Naive thymus-derived CD4-positive, alpha-beta T cell (primary cell): ENCODE results near the gene SELENOW. TPM values are rescaled to one million over a fixed set of nuclear protein-coding genes. Genes with fewer than 3 reads are reported as not detected.
"Not testable (repeated sequence)": the region's sequence is repeated elsewhere in the genome, so short reads cannot be mapped to it uniquely, and the experiment has no call there.

ENCODE experiments used
- ATAC-seq: fragments of 150-1000 bp; cut with Tn5 transposase; 2 replicates; pipeline ENCODE4 v1.10.0; 2021; ENCODE audit warnings: mild to moderate bottlenecking, moderate library complexity
- CTCF ChIA-PET: fragments of 350-600 bp; sonication (Branson Sonifier 250); formaldehyde crosslinking; loops from one replicate; lab custom pipeline; 2021; ENCODE audit warnings: antibody characterized with exemption; lab: Charles Lee
- POLR2A ChIA-PET: fragments of 350-600 bp; sonication (Branson Sonifier 250); formaldehyde crosslinking; loops from one replicate; lab custom pipeline; 2021; ENCODE audit warnings: antibody characterized with exemption, inconsistent platforms; lab: Charles Lee
- DNase-seq, 9 donors: peaks; one replicate each; pipeline versions ENCODE4 v3.0.0 to v3.0.0-alpha.2; 2020 to 2022; ENCODE audit warnings: mixed read lengths in 1 of 9
- H3K27ac ChIP-seq: one replicate; pipeline ENCODE4 v1.7.0; 2013; ENCODE audit warnings: mild to moderate bottlenecking, low read depth, low read length, moderate library complexity
- H3K27me3 ChIP-seq, 2 donors: one replicate each; pipeline ENCODE4 v1.7.0; 2013; ENCODE audit warnings: low read length in 2 of 2, mild to moderate bottlenecking in 2 of 2, moderate library complexity in 2 of 2; ENCODE audit not compliant: control insufficient read depth in 2 of 2, insufficient read depth in 2 of 2
- H3K36me3 ChIP-seq, 3 experiments: 1 replicate in 2 of 3; 2 replicates in 1 of 3; pipeline ENCODE4 v1.7.0; 2013; ENCODE audit warnings: low read length in 3 of 3, mild to moderate bottlenecking in 3 of 3, moderate library complexity in 1 of 3; ENCODE audit not compliant: insufficient read depth in 3 of 3, control insufficient read depth in 2 of 3
- H3K4me1 ChIP-seq, 2 donors: one replicate each; pipeline ENCODE4 v1.7.0; 2013; ENCODE audit warnings: low read length in 2 of 2, mild to moderate bottlenecking in 2 of 2, moderate library complexity in 1 of 2; ENCODE audit not compliant: control insufficient read depth in 2 of 2, insufficient read depth in 2 of 2
- H3K4me3 ChIP-seq: 2 replicates; pipeline ENCODE4 v1.7.0; 2013; ENCODE audit warnings: mild to moderate bottlenecking, low read length
- H3K9me3 ChIP-seq, 3 experiments: 1 replicate in 2 of 3; 2 replicates in 1 of 3; pipeline ENCODE4 v1.7.0; 2013; ENCODE audit warnings: low read length in 3 of 3; ENCODE audit not compliant: control insufficient read depth in 2 of 3
- H3K27ac Mint-ChIP-seq, 9 donors: one replicate each; pipeline ENCODE4 v1.8.0; 2020 to 2022; ENCODE audit warnings: mixed read lengths in 9 of 9, mild to moderate bottlenecking in 8 of 9, moderate library complexity in 5 of 9, inconsistent platforms in 2 of 9
- H3K27me3 Mint-ChIP-seq, 5 donors: one replicate each; pipeline ENCODE4 v1.8.0; 2021 to 2022; ENCODE audit warnings: mixed read lengths in 5 of 5, mild to moderate bottlenecking in 1 of 5
- H3K36me3 Mint-ChIP-seq, 5 donors: one replicate each; pipeline ENCODE4 v1.8.0; 2020 to 2022; ENCODE audit warnings: mixed read lengths in 5 of 5, mild to moderate bottlenecking in 3 of 5, inconsistent platforms in 1 of 5
- H3K4me1 Mint-ChIP-seq, 7 donors: one replicate each; pipeline ENCODE4 v1.8.0; 2020 to 2022; ENCODE audit warnings: mixed read lengths in 7 of 7, mild to moderate bottlenecking in 3 of 7, inconsistent platforms in 1 of 7
- H3K4me3 Mint-ChIP-seq, 10 donors: one replicate each; pipeline ENCODE4 v1.8.0; 2020 to 2022; ENCODE audit warnings: mild to moderate bottlenecking in 10 of 10, mixed read lengths in 10 of 10, moderate library complexity in 6 of 10, inconsistent platforms in 2 of 10
- H3K9me3 Mint-ChIP-seq, 11 donors: one replicate each; pipeline ENCODE4 v1.8.0; 2020 to 2022; ENCODE audit warnings: mixed read lengths in 11 of 11, mild to moderate bottlenecking in 4 of 11, inconsistent platforms in 1 of 11, moderate library complexity in 1 of 11
- intact Hi-C, 2 donors: fragments of 100-400 bp; cut with micrococcal nuclease; formaldehyde crosslinking; loops; one replicate each; pipeline ENCODE4 v1.15.1; 2023
- polyA plus RNA-seq, 2 donors: library from polyadenylated mRNA; unstranded; fragments of 300-500 nt; fragmentation: Illumina TruSeq; gene quantifications; one replicate each; pipeline ENCODE4 v1.2.3, GENCODE V29; 2021
- total RNA-seq, 6 experiments: library from RNA in 5 of 6; stranded (reverse) in 5 of 6; gene quantifications; 1 replicate in 5 of 6; 2 replicates in 1 of 6; pipeline ENCODE4 v1.2.3 and lab custom pipeline; 2021 to 2026

Gene SELENOW
- total and polyA plus RNA-seq, 7 experiments from 2014 or later, result 67.5 to 400 (median 111) TPM

DNA sequence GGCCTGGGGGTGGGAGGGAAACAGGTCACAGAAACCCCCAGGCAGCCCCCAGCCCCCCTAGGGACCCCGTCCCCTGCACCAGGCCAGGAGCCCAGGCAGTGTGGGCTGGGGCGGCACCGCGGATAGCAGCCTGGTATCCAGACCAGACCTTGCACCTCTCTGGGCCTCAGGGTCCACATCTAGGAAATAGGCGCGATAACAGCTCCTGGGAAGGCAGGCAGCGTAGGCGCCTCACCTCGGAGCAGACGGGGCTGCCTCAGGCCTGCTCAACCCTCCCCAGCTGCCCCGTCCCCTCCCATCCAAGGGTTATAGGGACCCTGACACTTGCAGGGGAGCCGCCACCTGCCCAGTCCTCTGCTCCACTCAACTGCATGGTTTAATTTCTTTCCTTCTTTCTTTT lies 25.2 kb downstream of the SELENOW start:
- DNase-seq, H3K36me3 ChIP-seq, H3K27ac Mint-ChIP-seq, ATAC-seq, H3K9me3 Mint-ChIP-seq, intact Hi-C loops, H3K4me1 ChIP-seq, H3K4me3 Mint-ChIP-seq, H3K27me3 Mint-ChIP-seq, H3K27me3 ChIP-seq, POLR2A ChIA-PET, H3K27ac ChIP-seq, CTCF ChIA-PET, H3K36me3 Mint-ChIP-seq, H3K4me1 Mint-ChIP-seq, H3K9me3 ChIP-seq, H3K4me3 ChIP-seq: not testable (repeated sequence)

DNA sequence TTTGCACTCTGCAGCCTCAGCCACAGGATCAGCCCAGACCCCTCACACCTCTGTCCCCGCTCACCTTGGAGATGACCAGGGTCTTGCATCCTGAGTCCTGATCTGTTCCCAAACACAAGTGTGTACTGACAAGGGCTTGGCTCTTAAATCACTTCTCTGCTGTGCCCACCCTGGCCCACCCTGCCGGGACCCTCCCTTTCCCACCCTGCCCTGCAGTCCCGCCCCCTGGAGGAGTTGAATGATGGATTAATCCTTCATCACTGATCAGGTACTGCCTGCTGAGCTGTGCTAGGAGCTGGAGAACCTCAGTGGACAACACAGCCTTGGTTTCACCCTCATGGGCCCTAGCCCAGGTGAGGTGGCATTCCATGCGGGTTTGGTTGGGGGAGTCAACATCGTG lies 25.9 kb downstream of the SELENOW start, which contains the start of gene TPRX1:
Gene TPRX1 (minus strand): TSS at position 101 of the 400 bp plus-strand sequence. CDS start 12 bp downstream, at position 89.
- H3K36me3 Mint-ChIP-seq, intact Hi-C loops, H3K27ac Mint-ChIP-seq, CTCF ChIA-PET, DNase-seq, H3K9me3 ChIP-seq, H3K27me3 Mint-ChIP-seq, H3K4me1 Mint-ChIP-seq, H3K4me3 ChIP-seq, H3K4me1 ChIP-seq, H3K27me3 ChIP-seq, H3K36me3 ChIP-seq, ATAC-seq, H3K27ac ChIP-seq, POLR2A ChIA-PET, H3K4me3 Mint-ChIP-seq, H3K9me3 Mint-ChIP-seq: not testable (repeated sequence)

DNA sequence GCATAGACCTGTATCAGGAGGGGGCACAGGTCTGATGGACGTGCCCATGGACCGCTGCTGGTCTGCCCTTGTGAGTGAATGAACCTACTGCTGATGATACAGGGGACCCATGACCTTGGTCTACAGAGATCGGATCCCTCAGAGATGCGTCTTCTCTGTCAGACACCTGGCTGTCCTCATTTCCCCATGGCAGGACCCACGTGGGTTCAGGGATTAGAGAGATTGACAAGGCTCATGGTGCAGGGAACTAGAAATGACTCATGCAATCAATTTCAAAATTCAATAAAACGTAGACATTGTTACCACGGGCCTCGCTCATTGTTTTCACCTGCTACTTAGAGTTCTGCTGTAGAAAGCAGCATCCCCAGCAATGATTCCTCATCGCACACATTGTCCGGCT lies 26.8 kb downstream of the SELENOW start:
- no peaks in the 10 kb centered on the region for H3K4me1 Mint-ChIP-seq
- intact Hi-C loops, result no loop called here
- no peak overlapping the region for H3K27ac Mint-ChIP-seq
- peaks cover 0 to 3% (median 0%) of the 10 kb centered on the region in 5 donors for H3K27me3 Mint-ChIP-seq
- Histone ChIP-seq H3K9me3 (no peaks in the 10 kb centered on the region), H3K27me3 (no peaks in the 10 kb centered on the region), H3K27ac (no peak overlapping the region), H3K4me1 (no peaks in the 10 kb centered on the region), H3K4me3 (no peak overlapping the region), H3K36me3 (no peaks in the 10 kb centered on the region)
- no peak overlapping the region for H3K4me3 Mint-ChIP-seq
- CTCF ChIA-PET, result interaction anchor here (0.9 kb wide), 1 partner anchor 110 kb away, joined by 3 read pairs; no protein-coding TSS in a partner anchor
- POLR2A ChIA-PET, result no interaction called here
- H3K36me3 Mint-ChIP-seq, result peaks cover 0 to 5% (median 4%) of the 10 kb centered on the region in 5 donors
- H3K9me3 Mint-ChIP-seq, result peaks cover 0 to 4% (median 0%) of the 10 kb centered on the region in 11 donors
- DNase-seq (no peak), ATAC-seq (no peak)

DNA sequence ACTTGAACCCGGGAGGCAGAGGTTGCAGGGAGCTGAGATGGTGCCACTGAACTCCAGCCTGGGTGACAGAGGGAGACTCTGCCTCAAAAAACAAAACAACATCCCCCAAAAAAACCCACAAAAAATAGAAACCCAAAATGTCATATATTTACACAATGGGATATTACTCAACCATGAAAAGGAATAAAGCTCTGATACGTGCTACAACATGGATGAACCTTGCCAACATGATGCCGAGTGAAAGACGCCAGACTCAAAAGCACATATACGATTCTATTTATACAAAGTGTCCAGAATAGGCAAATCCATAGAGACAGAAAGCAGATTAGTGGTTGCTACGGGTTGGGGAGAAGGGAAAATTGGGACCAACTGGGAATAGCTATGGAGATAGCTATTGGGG lies 27.9 kb downstream of the SELENOW start:
- H3K27me3 ChIP-seq, result no peaks in the 10 kb centered on the region

DNA sequence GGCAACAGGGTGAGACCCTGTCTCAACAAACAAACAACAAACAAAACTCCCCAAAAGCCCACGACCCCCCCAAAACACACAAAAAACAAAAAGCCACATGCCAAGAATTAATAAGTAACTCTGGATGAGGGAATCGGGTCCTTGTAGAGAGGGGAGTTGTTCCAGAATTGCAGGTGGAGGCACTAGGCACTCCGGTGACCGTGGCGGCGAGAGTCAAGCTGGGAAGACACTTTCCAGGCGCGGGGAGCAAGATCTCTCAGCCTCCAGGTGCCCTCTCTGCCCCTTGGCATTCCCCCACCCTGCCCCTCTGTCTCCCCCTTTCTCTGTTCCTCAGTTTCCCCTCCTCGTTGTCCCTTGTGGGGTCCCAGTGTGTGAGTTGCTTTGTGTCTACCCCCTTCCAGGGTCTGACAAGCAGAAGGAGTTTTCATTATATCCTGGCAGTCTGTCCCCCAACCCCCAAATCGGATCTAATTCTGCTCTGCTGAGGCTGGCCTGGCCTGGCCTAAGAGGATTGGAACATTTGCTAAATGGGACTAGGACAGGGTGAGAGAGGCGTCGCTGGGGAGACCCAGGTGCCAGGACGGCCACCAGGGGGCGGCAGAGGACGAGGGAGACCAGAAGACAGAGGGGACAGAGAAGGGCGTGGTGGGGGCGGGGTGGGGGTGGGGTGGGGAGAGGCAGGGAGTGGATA lies 34.9 kb downstream of the SELENOW start:
- DNase-seq (peak; percentile 20 to 82 (median 59)), ATAC-seq (peak; percentile 78)
- H3K36me3 ChIP-seq, result no peaks in the 10 kb centered on the region
- peaks cover 0 to 18% (median 4%) of the 10 kb centered on the region in 5 donors for H3K27me3 Mint-ChIP-seq
- no peak overlapping the region for H3K27ac ChIP-seq
- H3K27ac Mint-ChIP-seq, result no peak overlapping the region
- intact Hi-C loops, result loop anchor here (1.0 kb wide), 1 partner anchor 50 kb away; no protein-coding TSS in a partner anchor
- ChIA-PET POLR2A (no interaction called here), CTCF (interaction anchor here (1.1 kb wide), 1 partner anchor 27 kb away, joined by 3 read pairs; no protein-coding TSS in a partner anchor)
- H3K4me1 Mint-ChIP-seq, result peaks cover 0 to 4% (median 0%) of the 10 kb centered on the region in 7 donors
- H3K4me3 ChIP-seq, result no peak overlapping the region
- no peaks in the 10 kb centered on the region for H3K36me3 Mint-ChIP-seq
- no peaks in the 10 kb centered on the region for H3K9me3 ChIP-seq
- no peaks in the 10 kb centered on the region for H3K27me3 ChIP-seq
- no peak overlapping the region for H3K4me3 Mint-ChIP-seq
- H3K4me1 ChIP-seq, result no peaks in the 10 kb centered on the region
- H3K9me3 Mint-ChIP-seq, result no peaks in the 10 kb centered on the region

More for the DNA sequence above, 27.9 kb downstream of the SELENOW start:
- peaks cover 0 to 1% (median 0%) of the 10 kb centered on the region in 11 donors for H3K9me3 Mint-ChIP-seq
- H3K4me3 ChIP-seq, result no peak overlapping the region
- no peaks in the 10 kb centered on the region for H3K36me3 Mint-ChIP-seq
- ChIA-PET POLR2A (interaction anchor here (0.6 kb wide), 1 partner anchor 21 kb away, joined by 3 read pairs; no protein-coding TSS in a partner anchor), CTCF (interaction anchor here (0.5 to 0.7 kb wide), 2 partner anchors 9 to 31 kb away, joined by 3 read pairs; no protein-coding TSS in a partner anchor)
- H3K27me3 Mint-ChIP-seq, result peaks cover 0 to 6% (median 0%) of the 10 kb centered on the region in 5 donors
- H3K36me3 ChIP-seq, result no peaks in the 10 kb centered on the region
- H3K27ac Mint-ChIP-seq, result no peak overlapping the region
- H3K4me1 Mint-ChIP-seq, result no peaks in the 10 kb centered on the region
- intact Hi-C loops, result no loop called here
- H3K4me3 Mint-ChIP-seq, result no peak overlapping the region
- no peaks in the 10 kb centered on the region for H3K9me3 ChIP-seq
- H3K4me1 ChIP-seq, result no peaks in the 10 kb centered on the region
- no peak for ATAC-seq
- H3K27ac ChIP-seq, result no peak overlapping the region
- DNase-seq, result no peak

DNA sequence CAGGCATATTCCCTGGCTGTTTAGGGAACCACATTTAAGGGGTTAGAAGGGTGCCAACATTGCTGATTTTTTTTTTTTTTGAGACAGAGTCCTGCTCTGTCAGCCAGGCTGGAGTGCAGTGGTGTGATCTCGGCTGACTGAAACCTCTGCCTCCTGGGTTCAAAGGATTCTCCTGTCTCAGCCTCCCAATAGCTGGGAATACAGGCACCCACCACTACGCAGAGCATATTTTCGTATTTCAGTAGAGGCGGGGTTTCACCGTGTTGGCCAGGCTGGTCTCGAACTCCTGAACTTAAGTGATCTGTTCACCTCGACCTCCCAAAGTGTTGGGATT lies 35.5 kb downstream of the SELENOW start:
- no peak overlapping the region for H3K4me3 Mint-ChIP-seq
- H3K36me3 ChIP-seq, result no peaks in the 10 kb centered on the region
- peaks cover 0 to 1% (median 0%) of the 10 kb centered on the region in 11 donors for H3K9me3 Mint-ChIP-seq
- no peaks in the 10 kb centered on the region for H3K4me1 ChIP-seq
- H3K27ac Mint-ChIP-seq, result no peak overlapping the region
- ChIA-PET POLR2A (no interaction called here), CTCF (no interaction called here)
- intact Hi-C loops, result loop anchor here (1.0 kb wide), 1 partner anchor 49 kb away; no protein-coding TSS in a partner anchor
- DNase-seq (peak in 1 of 9 donors; percentile 5), ATAC-seq (no peak)
- no peaks in the 10 kb centered on the region for H3K27me3 ChIP-seq
- H3K4me3 ChIP-seq, result no peak overlapping the region
- no peaks in the 10 kb centered on the region for H3K9me3 ChIP-seq
- H3K36me3 Mint-ChIP-seq, result no peaks in the 10 kb centered on the region
- H3K27me3 Mint-ChIP-seq, result peaks cover 2 to 18% (median 9%) of the 10 kb centered on the region in 5 donors
- peaks cover 0 to 4% (median 0%) of the 10 kb centered on the region in 7 donors for H3K4me1 Mint-ChIP-seq
- no peak overlapping the region for H3K27ac ChIP-seq
